H1 (cell line): ENCODE measurements around the gene GJD4.

ENCODE experiments used
- CHD1 ChIP-seq: IDR thresholded peaks from 2 replicates; pipeline ENCODE4 v1.6.1; 2012; ENCODE audit warnings: low read depth, low read length, improper control_type of control experiment
- CREB1 ChIP-seq: IDR thresholded peaks from 2 replicates; pipeline ENCODE4 v1.6.1; 2012; ENCODE audit warnings: inconsistent platforms
- EP300 ChIP-seq, 2 experiments: IDR thresholded peaks; 1 replicate in 1 of 2; 2 replicates in 1 of 2; pipeline ENCODE4 v1.6.1; 2011 to 2012; ENCODE audit warnings: low read depth in 2 of 2, low read length in 2 of 2, mild to moderate bottlenecking in 2 of 2, borderline replicate concordance in 1 of 2, inconsistent platforms in 1 of 2, moderate library complexity in 1 of 2
- POLR2AphosphoS5 ChIP-seq: IDR thresholded peaks from 2 replicates; pipeline ENCODE4 v1.6.1; 2011; ENCODE audit warnings: low read depth, low read length
- RXRA ChIP-seq: IDR thresholded peaks from 2 replicates; pipeline ENCODE4 v1.6.1; 2011; ENCODE audit warnings: low read depth, mild to moderate bottlenecking, low read length, moderate library complexity; ENCODE audit not compliant: insufficient read depth
- SIN3A ChIP-seq, 2 experiments: IDR thresholded peaks in 1 of 2; conservative IDR thresholded peaks in 1 of 2; 2 replicates each; pipeline ENCODE4 v1.6.1; 2011 to 2012; ENCODE audit warnings: low read length in 2 of 2, improper control_type of control experiment in 1 of 2, low read depth in 1 of 2, mild to moderate bottlenecking in 1 of 2
- TCF12 ChIP-seq: IDR thresholded peaks from 2 replicates; pipeline ENCODE4 v1.6.1; 2011; ENCODE audit warnings: low read depth, mild to moderate bottlenecking, low read length
- TEAD4 ChIP-seq: IDR thresholded peaks from 2 replicates; pipeline ENCODE4 v1.6.1; 2012; ENCODE audit warnings: low read depth, low read length, inconsistent platforms, mixed read lengths
- ZNF274 ChIP-seq: IDR thresholded peaks from 2 replicates; pipeline ENCODE4 v1.7.0; 2012; ENCODE audit warnings: low read length, borderline replicate concordance; ENCODE audit errors: extremely low read depth
- TF ChIP-seq, protein P1 (sequence below): IDR thresholded peaks from 2 replicates; pipeline ENCODE4 v1.6.1; 2011; ENCODE audit warnings: low read depth, mild to moderate bottlenecking, low read length; ENCODE audit not compliant: insufficient read depth
- TF ChIP-seq, protein P2 (sequence below), 3 experiments: IDR thresholded peaks; 1 replicate in 2 of 3; 2 replicates in 1 of 3; pipeline versions ENCODE4 v1.5.1 to v1.6.1; 2011; ENCODE audit warnings: low read length in 3 of 3, mild to moderate bottlenecking in 3 of 3, inconsistent platforms in 2 of 3, low read depth in 1 of 3, moderate library complexity in 1 of 3; ENCODE audit not compliant: insufficient read depth in 1 of 3; ENCODE audit errors: control extremely low read depth in 1 of 3

DNA sequence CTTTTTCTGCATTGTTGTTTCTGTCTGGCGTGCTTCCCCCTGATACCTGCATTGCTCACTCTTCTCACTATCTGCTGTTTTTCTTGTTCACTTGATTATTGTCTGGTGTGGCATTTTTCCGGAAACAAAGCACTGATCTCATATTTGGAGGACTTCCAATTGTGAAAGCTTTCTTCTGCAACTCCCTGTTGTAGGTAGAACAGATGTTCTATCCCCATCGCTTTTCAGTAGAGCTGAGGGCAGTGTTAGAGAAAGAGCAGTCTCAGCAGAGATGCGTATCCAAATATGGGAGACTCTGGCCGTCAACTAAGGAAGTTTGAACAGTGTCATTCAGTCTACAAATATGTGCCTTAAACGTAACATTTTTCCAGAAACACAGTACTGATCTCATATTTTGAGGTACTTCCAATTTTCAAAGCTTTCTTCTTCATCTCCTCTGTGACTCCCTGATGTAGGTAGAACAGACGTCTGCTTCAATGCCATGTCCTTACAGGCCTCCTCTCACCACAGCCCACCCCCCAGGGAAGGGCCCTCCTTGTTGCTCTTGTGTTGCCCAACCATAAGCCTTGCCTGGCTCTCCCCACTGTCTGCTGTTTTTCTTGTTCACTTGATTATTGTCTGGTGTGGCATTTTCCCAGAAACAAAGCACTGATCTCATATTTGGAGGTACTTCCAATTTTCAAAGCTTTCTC lies 27.1 kb upstream of the GJD4 start:
- TF ChIP-seq, protein P1, sequence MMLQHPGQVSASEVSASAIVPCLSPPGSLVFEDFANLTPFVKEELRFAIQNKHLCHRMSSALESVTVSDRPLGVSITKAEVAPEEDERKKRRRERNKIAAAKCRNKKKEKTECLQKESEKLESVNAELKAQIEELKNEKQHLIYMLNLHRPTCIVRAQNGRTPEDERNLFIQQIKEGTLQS = no peak
- TF ChIP-seq TEAD4 (no peak), EP300 (IDR thresholded peaks at IDR 0.05; ENCODE audit: borderline replicate concordance in 1 of 2, low read depth in 2 of 2, low read length in 2 of 2) (no peak), ZNF274 (no peak), CREB1 (no peak), CHD1 (no peak), SIN3A (conservative IDR thresholded peaks at IDR 0.05 in 1 of 2, IDR thresholded peaks at IDR 0.05 in 1 of 2; ENCODE audit: low read depth in 1 of 2, low read length in 2 of 2) (no peak), POLR2AphosphoS5 (no peak), TCF12 (no peak), RXRA (no peak)
- TF ChIP-seq, protein P2, sequence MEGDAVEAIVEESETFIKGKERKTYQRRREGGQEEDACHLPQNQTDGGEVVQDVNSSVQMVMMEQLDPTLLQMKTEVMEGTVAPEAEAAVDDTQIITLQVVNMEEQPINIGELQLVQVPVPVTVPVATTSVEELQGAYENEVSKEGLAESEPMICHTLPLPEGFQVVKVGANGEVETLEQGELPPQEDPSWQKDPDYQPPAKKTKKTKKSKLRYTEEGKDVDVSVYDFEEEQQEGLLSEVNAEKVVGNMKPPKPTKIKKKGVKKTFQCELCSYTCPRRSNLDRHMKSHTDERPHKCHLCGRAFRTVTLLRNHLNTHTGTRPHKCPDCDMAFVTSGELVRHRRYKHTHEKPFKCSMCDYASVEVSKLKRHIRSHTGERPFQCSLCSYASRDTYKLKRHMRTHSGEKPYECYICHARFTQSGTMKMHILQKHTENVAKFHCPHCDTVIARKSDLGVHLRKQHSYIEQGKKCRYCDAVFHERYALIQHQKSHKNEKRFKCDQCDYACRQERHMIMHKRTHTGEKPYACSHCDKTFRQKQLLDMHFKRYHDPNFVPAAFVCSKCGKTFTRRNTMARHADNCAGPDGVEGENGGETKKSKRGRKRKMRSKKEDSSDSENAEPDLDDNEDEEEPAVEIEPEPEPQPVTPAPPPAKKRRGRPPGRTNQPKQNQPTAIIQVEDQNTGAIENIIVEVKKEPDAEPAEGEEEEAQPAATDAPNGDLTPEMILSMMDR (IDR thresholded peaks at IDR 0.05; ENCODE audit: control extremely low read depth in 1 of 3, insufficient read depth in 1 of 3, low read depth in 1 of 3, low read length in 3 of 3) = no peak
